Measurements from ENCODE around the gene PFKM. TPM values are rescaled to one million over a fixed set of nuclear protein-coding genes. Genes with fewer than 3 reads are reported as not detected.

PFKM gene
- total and polyA plus RNA-seq, 2 donors from 2014 or later, result 67.7 to 69.6 TPM

GRCh38 chr12:48080821-48081220 is 38.3 kb upstream of the PFKM start:
- Histone ChIP-seq H3K9ac (ENCODE audit: low read length in 3 of 3) (no peak overlapping the region), H3K27ac (ENCODE audit: low read depth in 2 of 2, low read length in 2 of 2) (no peak overlapping the region), H3K4me1 (ENCODE audit: control insufficient read depth in 2 of 3, insufficient read depth in 2 of 3, low read depth in 1 of 3, low read length in 3 of 3) (no peaks in the 10 kb centered on the region), H3K4me3 (ENCODE audit: low read length in 3 of 3) (no peak overlapping the region), H3K27me3 (ENCODE audit: control insufficient read depth, insufficient read depth, low read length) (no peaks in the 10 kb centered on the region), H3K36me3 (ENCODE audit: control insufficient read depth in 2 of 3, insufficient read depth in 3 of 3, low read length in 3 of 3) (peaks cover 0 to 11% (median 0%) of the 10 kb centered on the region in 3 donors), H3K9me3 (ENCODE audit: control insufficient read depth in 2 of 3, insufficient read depth in 1 of 3, low read length in 3 of 3) (no peaks in the 10 kb centered on the region)
- no peak for FAIRE-seq
- TF ChIP-seq, protein P1, sequence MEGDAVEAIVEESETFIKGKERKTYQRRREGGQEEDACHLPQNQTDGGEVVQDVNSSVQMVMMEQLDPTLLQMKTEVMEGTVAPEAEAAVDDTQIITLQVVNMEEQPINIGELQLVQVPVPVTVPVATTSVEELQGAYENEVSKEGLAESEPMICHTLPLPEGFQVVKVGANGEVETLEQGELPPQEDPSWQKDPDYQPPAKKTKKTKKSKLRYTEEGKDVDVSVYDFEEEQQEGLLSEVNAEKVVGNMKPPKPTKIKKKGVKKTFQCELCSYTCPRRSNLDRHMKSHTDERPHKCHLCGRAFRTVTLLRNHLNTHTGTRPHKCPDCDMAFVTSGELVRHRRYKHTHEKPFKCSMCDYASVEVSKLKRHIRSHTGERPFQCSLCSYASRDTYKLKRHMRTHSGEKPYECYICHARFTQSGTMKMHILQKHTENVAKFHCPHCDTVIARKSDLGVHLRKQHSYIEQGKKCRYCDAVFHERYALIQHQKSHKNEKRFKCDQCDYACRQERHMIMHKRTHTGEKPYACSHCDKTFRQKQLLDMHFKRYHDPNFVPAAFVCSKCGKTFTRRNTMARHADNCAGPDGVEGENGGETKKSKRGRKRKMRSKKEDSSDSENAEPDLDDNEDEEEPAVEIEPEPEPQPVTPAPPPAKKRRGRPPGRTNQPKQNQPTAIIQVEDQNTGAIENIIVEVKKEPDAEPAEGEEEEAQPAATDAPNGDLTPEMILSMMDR (IDR thresholded peaks at IDR 0.05; ENCODE audit: borderline replicate concordance, extremely low read depth, insufficient read depth), result no peak
- DNase-seq, result no peak
- intact Hi-C loops (cut with DNase I), result no loop called here

GRCh38 chr12:48084066-48084465 is 35.1 kb upstream of the PFKM start:
- TF ChIP-seq, protein P1 (IDR thresholded peaks at IDR 0.05; ENCODE audit: borderline replicate concordance, extremely low read depth, insufficient read depth), result no peak
- Histone ChIP-seq H3K36me3 (ENCODE audit: control insufficient read depth in 2 of 3, insufficient read depth in 3 of 3, low read length in 3 of 3) (peaks cover 0 to 11% (median 11%) of the 10 kb centered on the region in 3 donors), H3K4me3 (ENCODE audit: low read length in 3 of 3) (no peak overlapping the region), H3K27ac (ENCODE audit: low read depth in 2 of 2, low read length in 2 of 2) (no peak overlapping the region), H3K9me3 (ENCODE audit: control insufficient read depth in 2 of 3, insufficient read depth in 1 of 3, low read length in 3 of 3) (no peaks in the 10 kb centered on the region), H3K9ac (ENCODE audit: low read length in 3 of 3) (no peak overlapping the region), H3K4me1 (ENCODE audit: control insufficient read depth in 2 of 3, insufficient read depth in 2 of 3, low read depth in 1 of 3, low read length in 3 of 3) (no peaks in the 10 kb centered on the region), H3K27me3 (ENCODE audit: control insufficient read depth, insufficient read depth, low read length) (no peaks in the 10 kb centered on the region)
- intact Hi-C loops (cut with DNase I), result no loop called here
- FAIRE-seq, result no peak
- DNase-seq, result peak in 2 of 5 donors; percentile 25 to 63

- Histone ChIP-seq H3K27me3 (ENCODE audit: control insufficient read depth, insufficient read depth, low read length) (no peaks in the 10 kb centered on the region), H3K4me3 (ENCODE audit: low read length in 3 of 3) (no peak overlapping the region), H3K4me1 (ENCODE audit: control insufficient read depth in 2 of 3, insufficient read depth in 2 of 3, low read depth in 1 of 3, low read length in 3 of 3) (no peaks in the 10 kb centered on the region), H3K9me3 (ENCODE audit: control insufficient read depth in 2 of 3, insufficient read depth in 1 of 3, low read length in 3 of 3) (no peaks in the 10 kb centered on the region), H3K36me3 (ENCODE audit: control insufficient read depth in 2 of 3, insufficient read depth in 3 of 3, low read length in 3 of 3) (peaks cover 0 to 12% (median 11%) of the 10 kb centered on the region in 3 donors), H3K9ac (ENCODE audit: low read length in 3 of 3) (no peak overlapping the region), H3K27ac (ENCODE audit: low read depth in 2 of 2, low read length in 2 of 2) (no peak overlapping the region)
- FAIRE-seq, result no peak
- intact Hi-C loops (cut with DNase I), result no loop called here
- no peak for DNase-seq
- TF ChIP-seq, protein P1 (IDR thresholded peaks at IDR 0.05; ENCODE audit: borderline replicate concordance, extremely low read depth, insufficient read depth), result no peak
These were observed 34.2 kb upstream of the PFKM start for GRCh38 chr12:48084841-48085460.

GRCh38 chr12:48086327-48086726 is 32.8 kb upstream of the PFKM start:
- FAIRE-seq (no peak), DNase-seq (no peak)
- Histone ChIP-seq H3K36me3 (ENCODE audit: control insufficient read depth in 2 of 3, insufficient read depth in 3 of 3, low read length in 3 of 3) (peaks cover 0 to 12% (median 10%) of the 10 kb centered on the region in 3 donors), H3K9me3 (ENCODE audit: control insufficient read depth in 2 of 3, insufficient read depth in 1 of 3, low read length in 3 of 3) (no peaks in the 10 kb centered on the region), H3K4me3 (ENCODE audit: low read length in 3 of 3) (no peak overlapping the region), H3K9ac (ENCODE audit: low read length in 3 of 3) (no peak overlapping the region), H3K27me3 (ENCODE audit: control insufficient read depth, insufficient read depth, low read length) (no peaks in the 10 kb centered on the region), H3K4me1 (ENCODE audit: control insufficient read depth in 2 of 3, insufficient read depth in 2 of 3, low read depth in 1 of 3, low read length in 3 of 3) (no peaks in the 10 kb centered on the region), H3K27ac (ENCODE audit: low read depth in 2 of 2, low read length in 2 of 2) (no peak overlapping the region)
- TF ChIP-seq, protein P1 (IDR thresholded peaks at IDR 0.05; ENCODE audit: borderline replicate concordance, extremely low read depth, insufficient read depth), result no peak
- intact Hi-C loops (cut with DNase I), result no loop called here

Data from kidney (tissue), 14 donors.